Stimulated activated CD8-positive, alpha-beta memory T cell treated with anti-CD3 and anti-CD28 coated beads, Interleukin-12 subunit alpha, Interleukin-12 subunit beta, amount 100 ng/mL, for 24 hours (primary cell): ENCODE data around the gene CERS3.

Experiments used
- DNase-seq: peaks from one replicate; pipeline ENCODE4 v3.0.0-alpha.2; 2020; ENCODE audit errors: extremely low read depth

Gene CERS3

DNA sequence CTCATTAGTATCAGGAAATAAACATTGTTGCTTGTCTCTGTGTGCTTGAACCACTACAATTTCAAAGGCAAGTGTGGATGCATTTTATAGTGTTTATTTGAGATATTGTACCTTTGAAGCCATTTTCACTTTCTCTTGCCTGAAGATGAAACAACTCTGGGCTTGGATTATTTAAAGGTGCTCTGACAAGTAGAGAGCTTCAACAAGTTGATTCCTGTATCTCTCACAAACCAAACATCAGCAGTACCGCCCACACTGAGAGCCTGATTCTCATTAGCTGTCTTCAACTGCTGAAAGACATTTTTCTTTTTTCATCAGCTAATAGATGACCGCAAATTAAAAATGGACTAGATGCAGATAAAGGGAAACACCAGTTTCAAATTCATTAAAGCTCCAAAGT lies 806 bp upstream of the CERS3 start:
- DNase-seq = no peak

DNA sequence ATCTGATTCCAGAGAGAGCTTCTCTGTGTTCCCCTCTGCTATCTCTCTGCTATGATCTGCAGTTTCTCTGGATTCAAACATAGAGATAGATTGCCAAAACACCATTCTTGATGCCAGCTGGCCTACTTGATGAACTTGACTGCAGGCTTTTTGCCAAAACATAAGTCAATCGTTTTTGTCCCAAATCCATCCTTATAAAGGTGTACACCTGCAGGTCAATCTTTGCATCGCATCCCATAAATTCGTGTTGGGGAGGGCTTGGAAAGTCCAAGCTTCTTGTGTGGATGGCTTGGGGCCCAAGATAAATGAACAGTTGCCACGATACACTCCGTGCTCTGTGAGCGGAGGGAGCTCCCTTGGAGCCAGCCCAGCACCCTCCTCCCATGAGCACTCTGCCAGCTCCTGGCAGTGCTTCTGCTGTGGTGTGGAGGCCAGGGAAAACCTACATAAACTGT lies 2.7 kb downstream of the CERS3 start:
- DNase-seq = no peak

DNA sequence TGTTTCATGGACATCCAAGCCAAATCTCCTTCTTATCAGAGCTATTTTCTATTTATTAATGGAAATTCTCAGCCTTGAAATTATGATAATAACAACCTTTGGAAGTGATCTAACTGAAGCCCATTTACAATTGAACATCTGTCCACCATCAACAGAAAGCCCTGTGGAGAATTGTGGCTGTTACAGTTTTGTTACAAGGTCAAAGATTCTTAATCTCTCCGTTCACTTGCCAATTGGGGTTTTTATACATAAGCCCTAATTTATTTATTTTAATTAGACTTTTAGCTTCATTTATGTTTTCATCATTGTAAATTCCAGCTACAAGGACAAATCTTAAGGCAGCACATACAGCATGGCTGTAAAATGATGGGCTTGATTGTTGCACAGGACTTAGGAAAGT lies 3.3 kb downstream of the CERS3 start:
- DNase-seq = no peak

DNA sequence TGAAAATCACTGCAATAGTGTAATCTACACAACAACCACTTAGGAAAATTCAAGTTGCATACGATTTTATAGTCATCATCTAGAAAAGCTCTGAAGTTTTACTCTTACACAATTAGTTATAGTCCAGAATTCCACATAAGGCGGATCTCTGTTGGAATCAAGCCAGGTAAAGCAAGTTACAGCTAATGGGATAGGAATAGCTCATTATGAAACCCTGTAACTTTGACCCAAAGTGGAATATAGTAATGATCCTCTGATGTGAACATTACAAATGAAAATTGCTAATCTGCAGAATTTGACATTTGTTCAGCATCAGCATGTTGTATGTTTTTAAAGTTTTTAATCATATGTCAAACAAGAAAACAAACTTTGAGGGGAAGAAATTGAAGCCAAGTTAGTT lies 4.4 kb downstream of the CERS3 start:
- no peak for DNase-seq

DNA sequence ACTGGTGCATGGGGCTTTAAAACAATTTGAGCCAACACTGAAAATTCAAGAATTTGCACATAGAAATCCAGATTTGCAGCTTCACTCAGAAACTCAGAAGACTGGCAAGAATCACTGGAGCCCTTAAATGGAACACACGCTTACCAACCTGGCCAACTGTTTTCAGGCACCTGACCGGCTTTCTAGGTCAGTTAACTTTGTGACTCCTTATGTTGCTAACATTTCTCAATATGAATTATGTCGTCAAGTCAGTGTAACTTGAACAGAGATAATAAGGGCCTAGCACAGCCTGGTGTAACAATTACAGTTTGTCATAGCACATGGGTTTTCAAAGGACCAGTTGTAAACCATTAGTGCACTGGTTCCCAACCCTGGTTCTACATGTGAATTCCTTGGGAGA lies 6.8 kb downstream of the CERS3 start:
- no peak for DNase-seq

DNA sequence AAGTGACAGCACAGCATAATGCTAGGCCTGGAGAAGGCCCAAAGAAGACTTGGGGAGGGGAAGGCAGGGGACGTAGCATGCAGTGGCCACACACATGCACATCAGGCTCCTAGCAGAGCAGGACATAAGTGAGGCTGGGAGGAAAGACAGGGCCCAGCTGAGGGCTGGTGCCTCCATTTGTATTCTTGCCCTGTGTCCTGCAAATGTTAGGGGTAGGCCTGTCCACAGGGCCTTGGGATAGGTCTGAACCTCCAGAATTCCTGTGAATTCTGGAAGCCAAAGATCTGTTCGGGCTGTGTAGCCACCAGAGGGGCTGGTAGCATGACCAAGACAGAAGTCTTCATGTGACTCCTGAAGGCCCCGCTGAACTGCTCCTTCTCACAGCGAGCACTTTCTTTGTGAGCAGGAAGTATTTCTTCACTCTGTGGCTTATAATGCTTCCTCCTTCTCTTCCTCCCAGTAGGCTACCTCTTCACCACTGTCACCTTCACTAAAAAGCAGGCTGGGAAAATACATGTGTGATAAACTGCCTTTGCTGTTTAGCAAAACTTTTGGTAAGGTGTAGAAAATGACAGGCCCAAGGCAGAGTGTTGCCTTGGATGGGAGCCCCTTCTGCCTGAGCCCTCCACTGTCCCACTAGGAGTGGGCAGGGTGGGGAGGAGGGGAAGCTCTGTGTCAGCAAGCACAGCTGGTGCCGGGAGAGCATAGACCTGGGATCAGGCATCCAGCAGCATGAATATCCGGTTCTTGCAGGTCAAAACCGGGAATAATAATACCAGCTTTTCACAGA lies 8.4 kb downstream of the CERS3 start:
- no peak for DNase-seq

DNA sequence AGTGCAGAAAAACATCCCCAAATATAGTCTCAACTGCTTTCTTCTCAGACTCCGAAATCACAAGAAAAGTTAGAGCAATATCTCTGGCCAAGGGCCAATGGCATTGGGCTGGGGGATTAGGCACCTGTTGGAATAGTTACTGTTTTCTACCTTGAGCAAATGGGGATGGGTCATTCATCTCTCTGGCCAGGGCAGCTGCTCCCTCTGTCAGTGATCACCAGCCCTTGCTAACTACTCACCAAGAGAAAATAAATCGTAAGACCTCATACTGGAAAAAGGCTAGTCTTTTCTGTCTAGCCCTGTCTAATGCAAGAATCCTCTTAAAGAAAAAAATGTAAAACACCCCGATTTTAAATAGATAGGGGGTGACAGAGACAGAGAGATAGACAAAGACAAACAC lies 10.9 kb downstream of the CERS3 start:
- DNase-seq = no peak

DNA sequence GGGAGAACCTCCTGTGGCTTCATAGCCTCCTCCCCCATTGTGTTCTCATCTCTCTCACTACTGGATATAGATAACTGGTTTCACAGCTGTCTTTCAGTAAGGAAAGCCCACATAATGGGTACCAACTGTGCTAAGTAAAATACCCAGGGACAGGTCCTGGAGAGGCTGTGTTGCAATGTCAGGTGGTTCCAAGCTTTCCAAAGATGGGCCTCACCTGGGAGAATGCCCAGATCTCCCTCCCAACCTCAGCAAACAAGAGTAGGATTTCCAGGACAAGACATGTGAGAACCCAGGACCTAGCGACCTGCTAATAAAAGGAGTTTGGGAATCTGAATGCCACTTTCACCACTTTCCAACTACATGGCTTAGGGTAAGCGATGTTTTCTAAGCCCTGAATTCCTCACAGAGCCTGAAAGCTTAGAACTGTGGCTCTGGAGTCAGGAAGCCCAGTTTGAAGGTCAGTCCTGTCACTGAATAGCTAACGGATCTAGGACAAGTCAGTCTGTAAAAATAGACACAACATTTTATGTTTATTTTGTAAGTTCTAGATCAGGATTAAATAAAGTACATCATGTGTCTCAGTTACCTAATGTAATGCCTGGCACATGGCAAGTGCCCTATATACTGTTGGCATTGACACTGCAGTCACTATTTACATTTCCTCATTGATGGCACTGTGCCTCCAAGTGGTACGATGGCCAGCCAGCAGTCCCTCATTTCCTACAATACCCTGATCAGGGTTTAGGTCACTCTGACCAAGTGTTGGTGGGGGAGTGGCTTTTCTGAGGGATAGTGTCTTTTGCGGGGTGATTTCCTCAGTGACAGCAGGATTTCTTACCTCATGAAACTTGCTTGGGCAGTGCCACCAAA lies 11.9 kb downstream of the CERS3 start:
- no peak for DNase-seq

DNA sequence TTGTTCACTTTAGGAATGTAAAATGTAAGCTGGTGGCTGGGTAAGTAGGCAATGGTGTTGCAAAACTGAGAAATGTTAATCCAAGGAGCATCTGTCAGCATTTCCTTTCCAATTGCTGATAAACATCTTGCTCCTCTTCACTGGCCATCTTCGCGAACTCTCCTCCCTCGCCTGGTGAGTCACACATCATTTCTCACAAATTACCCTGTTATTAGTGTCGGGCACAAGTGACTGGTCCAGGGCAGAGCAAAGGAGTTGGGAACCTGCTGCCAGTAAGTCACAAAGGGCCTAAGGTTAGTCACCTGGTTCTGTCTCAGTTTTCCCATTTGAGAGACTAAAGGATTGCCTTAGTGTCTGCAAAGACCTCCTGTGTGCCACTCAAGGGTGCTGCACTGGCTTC lies 13.0 kb downstream of the CERS3 start:
- no peak for DNase-seq

DNA sequence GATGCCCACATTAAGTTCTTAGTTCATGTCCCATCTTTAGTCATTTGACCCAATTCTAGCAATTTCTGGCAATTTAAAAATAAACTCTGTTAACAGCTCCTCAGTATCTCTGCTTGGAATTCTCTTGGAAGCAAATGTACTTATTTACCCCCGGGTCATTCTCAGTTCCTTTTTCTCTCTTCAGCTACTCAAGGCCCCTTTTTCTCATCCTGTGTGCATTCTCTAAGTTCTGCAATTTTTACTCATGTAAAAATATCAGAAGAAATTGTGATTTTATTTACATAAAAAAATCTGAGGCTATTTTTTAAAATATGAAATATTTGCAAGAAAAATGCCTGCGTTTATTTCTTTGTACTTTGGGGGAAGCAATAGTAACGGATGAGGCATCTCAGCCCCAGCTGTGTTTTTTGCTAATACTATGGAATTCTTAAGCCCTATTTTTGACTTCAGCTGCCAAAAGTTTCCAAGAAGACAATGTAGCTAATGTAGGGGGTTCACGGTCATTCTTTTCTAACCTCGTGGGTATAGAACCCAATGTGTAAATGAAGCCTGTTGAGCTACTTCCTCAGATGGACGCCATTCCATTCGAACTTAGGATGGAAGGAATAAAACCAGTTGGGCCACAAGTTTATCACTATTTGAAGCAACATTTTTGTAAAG lies 20.0 kb downstream of the CERS3 start:
- no peak for DNase-seq

DNA sequence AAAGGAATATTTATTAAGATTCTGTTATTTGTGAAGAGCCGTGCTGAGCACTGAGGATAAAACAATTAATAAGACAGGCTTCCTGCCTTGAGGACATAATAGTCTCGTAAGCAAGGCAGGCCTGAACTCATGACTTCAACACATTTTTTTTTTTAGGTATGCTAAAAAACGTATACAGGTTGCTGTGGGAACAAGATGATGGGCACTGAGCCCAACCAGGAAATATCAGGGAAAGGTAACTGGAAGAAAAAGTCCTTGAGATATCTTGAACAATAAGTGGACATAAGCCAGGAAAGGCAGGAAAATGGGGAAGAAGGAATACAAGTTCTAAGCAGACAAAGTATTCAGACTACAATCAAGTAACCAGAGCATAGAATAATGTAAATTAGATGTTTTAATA lies 26.1 kb downstream of the CERS3 start:
- no peak for DNase-seq

DNA sequence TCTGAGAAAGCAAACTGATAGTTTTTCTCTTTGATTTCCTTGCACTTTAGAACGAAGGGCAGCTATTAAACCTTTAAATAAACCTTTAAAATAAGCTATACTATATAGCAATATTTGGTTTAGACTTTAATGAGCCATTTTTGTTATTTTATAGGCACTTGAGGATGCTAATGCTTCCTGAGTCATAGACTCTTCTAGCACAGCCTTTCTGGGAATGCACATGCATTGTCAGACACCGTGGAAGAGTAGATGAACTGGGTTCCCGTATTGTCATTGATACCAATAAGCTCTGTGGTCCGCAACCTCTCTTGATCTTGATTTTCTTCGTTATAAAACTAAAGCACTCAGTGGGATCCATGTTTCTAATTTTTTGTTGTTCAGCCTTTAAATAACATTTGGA lies 27.6 kb downstream of the CERS3 start:
- DNase-seq = no peak

DNA sequence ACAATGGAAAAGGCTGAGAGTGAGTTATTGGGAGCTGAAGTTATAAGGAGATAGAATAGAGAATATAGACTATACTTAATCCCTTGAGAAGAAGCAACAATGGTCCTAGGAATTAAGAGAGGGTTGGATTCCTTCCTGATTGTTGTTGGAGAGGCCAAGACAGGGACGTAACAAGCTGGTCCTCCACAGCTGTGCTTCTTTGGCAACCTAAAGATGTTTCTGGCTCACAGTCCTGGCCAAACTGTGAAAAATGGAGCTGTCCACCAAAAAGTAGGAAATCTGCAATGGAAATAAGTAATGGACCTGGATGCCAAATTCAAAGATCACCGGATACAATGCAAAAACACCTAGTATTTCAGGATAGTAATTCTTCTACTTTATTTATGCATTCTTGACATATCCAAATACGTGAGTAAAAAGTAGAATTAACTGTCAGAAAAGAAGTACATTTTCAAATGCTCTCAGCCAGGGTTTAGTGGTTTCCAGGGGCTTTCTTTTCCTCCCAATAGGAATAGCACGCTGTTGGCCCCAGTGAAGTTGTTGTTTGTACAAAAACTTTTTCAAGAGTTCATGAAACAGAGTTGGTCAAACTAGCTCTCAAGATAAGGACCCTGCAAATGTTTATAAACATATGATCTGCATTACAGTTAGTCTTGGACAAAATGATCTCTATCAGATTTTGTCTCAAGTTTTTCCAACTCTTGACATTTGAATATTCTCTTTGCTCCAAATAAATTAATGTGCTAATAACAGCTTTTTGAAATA lies 28.3 kb downstream of the CERS3 start:
- DNase-seq = no peak

DNA sequence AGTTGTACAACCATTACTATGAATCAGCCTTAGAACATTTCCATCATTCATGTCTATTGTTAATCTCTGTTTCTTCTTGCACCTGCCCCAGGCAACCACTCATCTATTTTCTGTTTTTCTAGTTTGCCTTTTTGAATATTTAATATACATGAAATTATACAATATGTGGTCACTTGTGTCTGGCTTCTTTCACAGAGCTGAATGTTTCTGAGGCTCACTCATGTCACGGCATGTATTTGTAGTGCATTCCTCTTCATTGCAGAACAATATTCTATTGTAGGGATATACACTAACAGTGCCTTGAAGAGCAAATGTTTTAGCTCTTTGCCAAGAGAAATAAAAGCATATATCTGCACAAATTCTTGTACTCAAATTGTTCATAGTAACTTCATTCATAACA lies 32.9 kb downstream of the CERS3 start:
- no peak for DNase-seq

DNA sequence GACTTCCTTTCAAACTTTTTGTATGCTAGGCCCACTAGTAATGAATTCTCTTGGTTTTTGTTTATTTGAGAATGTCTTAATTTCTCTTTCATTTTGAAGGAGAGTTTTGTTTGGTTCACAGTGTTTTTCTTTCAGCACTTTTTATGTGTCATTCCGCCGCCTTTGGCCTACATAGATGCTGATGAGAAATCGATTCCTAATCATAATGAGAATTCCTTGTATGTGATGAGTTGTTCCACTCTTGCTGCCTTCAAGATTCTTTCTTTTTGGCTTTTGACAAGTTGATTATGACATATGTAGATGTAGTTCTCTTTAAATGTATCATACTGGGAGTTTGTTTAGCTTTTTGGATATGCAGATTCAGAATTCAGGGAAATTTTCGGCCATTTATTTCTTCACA lies 35.5 kb downstream of the CERS3 start:
- no peak for DNase-seq

DNA sequence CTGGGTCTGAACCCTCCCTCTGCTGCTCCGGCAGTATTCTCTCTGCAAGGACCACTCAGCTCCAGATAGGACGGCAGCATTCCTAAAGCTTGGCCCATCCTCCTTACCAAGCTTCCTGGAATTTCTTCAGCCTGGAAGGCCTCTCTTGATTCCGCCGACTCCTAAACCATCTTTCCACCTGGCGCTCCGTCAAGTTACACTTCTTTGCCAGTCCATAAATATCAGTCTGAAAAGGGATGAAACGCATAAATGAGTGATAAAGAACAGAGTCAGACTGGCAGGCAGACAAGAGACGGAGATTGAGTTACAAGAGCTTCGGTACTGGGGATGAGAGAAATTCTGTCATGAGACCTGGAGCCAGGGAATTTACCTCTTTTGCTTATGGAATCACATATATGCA lies 44.3 kb downstream of the CERS3 start:
- no peak for DNase-seq

DNA sequence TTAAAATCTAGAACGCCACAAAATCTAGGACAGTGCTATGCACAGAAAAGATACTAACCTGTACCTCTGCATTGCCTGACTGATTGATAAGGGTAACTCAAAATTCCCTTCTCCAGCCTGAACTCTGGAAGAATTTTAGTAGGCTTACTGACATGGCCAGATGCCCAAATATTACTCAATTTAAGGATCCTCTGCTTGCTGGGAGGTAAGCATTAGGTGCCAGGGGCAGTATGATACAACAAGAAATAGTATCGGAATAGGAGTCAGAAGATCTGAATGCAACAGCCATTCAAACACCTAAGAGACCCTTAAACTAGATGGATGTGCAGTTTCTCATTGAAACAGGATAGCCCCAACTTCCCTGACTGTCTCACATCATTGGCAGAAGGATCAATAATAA lies 45.4 kb downstream of the CERS3 start:
- no peak for DNase-seq

DNA sequence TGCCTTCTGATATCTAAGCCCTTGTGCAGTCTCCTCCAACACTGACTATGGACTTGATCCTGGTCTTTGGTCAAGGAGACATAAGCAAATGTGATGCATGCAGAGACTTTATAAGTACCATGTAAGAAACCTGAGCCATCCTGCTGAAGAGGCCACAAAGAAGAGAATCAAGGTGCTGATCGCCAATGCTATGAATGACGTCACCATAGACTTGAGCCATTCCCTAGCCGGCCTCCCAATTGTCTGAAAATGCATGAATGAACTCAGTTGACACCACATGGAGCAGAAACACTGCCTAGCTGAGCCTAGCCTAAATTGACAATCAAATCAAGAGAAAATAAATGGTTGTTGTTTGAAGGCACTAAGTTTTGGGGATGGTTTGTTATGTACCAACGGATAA lies 51.9 kb downstream of the CERS3 start:
- DNase-seq = no peak

DNA sequence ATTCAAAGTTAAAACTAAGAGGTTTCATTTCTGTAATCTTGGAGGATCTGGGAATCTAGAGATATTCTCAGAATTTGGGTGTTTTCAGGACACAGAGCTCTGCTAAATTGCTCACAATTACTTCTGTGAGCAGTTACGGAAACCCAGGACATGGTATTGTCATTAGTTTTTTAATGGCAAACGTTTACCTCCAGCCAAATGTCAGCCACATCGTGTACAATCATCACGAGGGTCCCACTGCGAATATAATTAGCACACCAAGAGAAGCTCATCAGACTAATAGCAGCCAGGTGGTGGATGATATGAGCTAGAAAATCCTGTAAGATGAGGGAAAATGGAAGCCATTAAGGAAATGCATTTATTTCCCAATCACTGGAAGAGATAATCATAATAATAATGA lies 56.0 kb downstream of the CERS3 start:
- no peak for DNase-seq

DNA sequence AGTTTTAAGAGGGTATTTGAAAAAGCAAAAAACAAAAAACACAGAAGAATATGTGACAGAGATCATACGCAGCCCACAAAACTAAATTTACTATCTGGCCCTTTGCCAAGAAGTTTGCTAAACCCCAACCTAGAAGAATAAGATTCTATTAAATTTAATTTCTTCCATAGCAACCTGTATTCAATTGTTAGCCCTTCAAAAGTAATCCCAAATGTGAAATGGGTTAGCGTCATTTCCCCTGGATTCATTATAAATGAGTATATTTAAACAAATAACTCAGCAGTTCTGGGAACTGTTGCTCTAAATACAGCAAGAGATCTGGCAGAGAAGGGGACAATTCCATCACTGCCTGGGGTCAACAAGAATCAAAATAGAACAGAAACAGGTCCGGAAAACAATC lies 56.8 kb downstream of the CERS3 start:
- DNase-seq = no peak

DNA sequence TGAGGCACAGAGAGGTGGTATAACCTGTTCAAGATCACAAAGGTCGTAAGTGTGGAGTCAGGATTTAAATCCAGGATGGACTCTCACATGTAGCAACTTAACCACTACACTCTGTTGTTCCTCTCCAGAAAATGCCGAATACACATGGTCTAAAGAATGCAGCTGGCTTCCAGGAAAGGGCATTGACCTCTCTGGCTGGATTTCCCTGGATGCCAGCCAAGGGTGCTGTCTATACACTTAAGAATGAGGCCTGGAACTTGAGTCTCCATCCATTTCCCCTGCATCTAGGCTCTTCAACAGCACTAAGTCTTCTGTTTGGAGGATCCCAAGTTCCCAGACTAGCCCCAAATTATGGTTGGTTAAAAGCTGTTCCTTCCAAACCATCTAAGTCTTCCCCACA lies 60.5 kb downstream of the CERS3 start:
- DNase-seq = no peak

DNA sequence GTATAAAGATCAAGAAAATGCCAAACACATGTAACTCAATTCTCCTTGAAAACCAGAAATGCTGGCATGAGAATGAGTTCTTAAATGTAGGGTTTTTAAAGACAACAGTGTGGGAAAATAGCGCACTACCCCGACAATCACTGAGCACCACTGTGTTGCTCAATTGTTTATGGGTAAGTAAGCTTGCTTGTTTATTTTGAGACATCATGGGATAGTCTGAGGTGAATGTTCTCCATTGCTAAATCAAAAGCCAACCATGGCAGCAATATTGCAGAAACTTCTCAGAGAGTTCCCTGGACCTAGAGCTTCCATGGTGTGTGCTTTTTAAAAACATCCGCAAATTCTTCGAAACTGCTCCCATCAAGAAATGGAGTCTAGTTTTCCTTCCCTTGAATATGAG lies 62.7 kb downstream of the CERS3 start:
- DNase-seq = no peak
